Right lobe of liver (tissue), 6 donors: Measurements from ENCODE around the gene CHAF1A. TPM values are rescaled to one million over a fixed set of nuclear protein-coding genes. Genes with fewer than 3 reads are reported as not detected.
A peak's percentile ranks its signal among the peaks of the same experiment; 100 is the strongest.

Experiments used
- ATAC-seq, 4 donors: fragments of 200-7000 bp; cut with Tn5 transposase; one replicate each; pipeline ENCODE4 v1.9.1; 2020; ENCODE audit warnings: mild to moderate bottlenecking in 4 of 4, moderate library complexity in 4 of 4
- DNase-seq, 3 donors: peaks; one replicate each; pipeline ENCODE4 v3.0.0-alpha.2; 2020
- H3K27ac ChIP-seq, 3 donors: fragments of 200-600 bp; one replicate each; pipeline ENCODE4 v1.8.0; 2022
- H3K27me3 ChIP-seq, 2 donors: fragments of 200-600 bp; one replicate each; pipeline ENCODE4 v1.8.0; 2022
- H3K36me3 ChIP-seq, 4 donors: fragments of 200-600 bp; sonication (generic) in 1 of 4; one replicate each; pipeline versions ENCODE4 v1.5.1 to v1.8.0; 2017 to 2022; ENCODE audit warnings: control low read depth in 1 of 4
- H3K4me1 ChIP-seq, 4 donors: fragments of 200-600 bp; sonication (generic) in 1 of 4; one replicate each; pipeline versions ENCODE4 v1.5.1 to v1.8.0; 2017 to 2022; ENCODE audit warnings: control low read depth in 1 of 4
- H3K4me3 ChIP-seq, 3 donors: fragments of 200-600 bp; one replicate each; pipeline ENCODE4 v1.8.0; 2022
- H3K9me3 ChIP-seq, 4 donors: fragments of 200-600 bp; sonication (generic) in 1 of 4; one replicate each; pipeline versions ENCODE4 v1.5.1 to v1.8.0; 2017 to 2022; ENCODE audit warnings: control low read depth in 1 of 4
- POLR2A ChIP-seq: fragments of 450-650 bp; IDR thresholded peaks from one replicate; pipeline ENCODE4 v1.6.1; 2017; ENCODE audit warnings: antibody characterized with exemption, mild to moderate bottlenecking
- WGBS: methylation state at CpG from one replicate; pipeline ENCODE4 v1.1.6; 2018; ENCODE audit warnings: low coverage, low lambda C conversion rate; ENCODE audit not compliant: insufficient coverage; ENCODE audit errors: missing lambda C conversion rate; 5-methylcytosine and 5-hydroxymethylcytosine counted together
- intact Hi-C, 2 donors: fragments of 100-400 bp; cut with DNase I; formaldehyde crosslinking; loops; one replicate each; pipeline versions ENCODE4 v1.11.2 to v1.14.1; 2022
- total RNA-seq, 6 experiments: library from RNA; depleted of rRNA in 2 of 6; stranded (reverse); fragments of >200 nt in 2 of 6; fragmentation: NEBNext Ultra II Directional in 3 of 6; extraction: Animal tissue kit (Norgen Biotek cat#: 25700) in 3 of 6; gene quantifications; one replicate each; pipeline versions ENCODE4 v1.1.0 to v1.2.4, GENCODE V29; 2016 to 2023
- TF ChIP-seq, protein P1 (sequence below), 4 donors: fragments of 200-600 bp in 3 of 4; fragments of 450-650 bp in 1 of 4; IDR thresholded peaks; one replicate each; pipeline versions ENCODE4 v1.5.1 to v1.8.0; 2016 to 2022; ENCODE audit warnings: antibody characterized with exemption in 4 of 4, mild to moderate bottlenecking in 2 of 4
- donor health status: DM: no; HTN: yes; CAD: no.
- donor health status: DM: no; HTN: no; CAD: no.
- donor health status: DM: no; HTN: no; CAD: no.
- donor health status: DM: no; HTN: yes; CAD: no.
- donor health status: DM: no; HTN: yes; CAD: no.

CHAF1A gene
- total RNA-seq, 6 experiments from 2014 or later, result 3.1 to 9.2 (median 3.5) TPM

DNA sequence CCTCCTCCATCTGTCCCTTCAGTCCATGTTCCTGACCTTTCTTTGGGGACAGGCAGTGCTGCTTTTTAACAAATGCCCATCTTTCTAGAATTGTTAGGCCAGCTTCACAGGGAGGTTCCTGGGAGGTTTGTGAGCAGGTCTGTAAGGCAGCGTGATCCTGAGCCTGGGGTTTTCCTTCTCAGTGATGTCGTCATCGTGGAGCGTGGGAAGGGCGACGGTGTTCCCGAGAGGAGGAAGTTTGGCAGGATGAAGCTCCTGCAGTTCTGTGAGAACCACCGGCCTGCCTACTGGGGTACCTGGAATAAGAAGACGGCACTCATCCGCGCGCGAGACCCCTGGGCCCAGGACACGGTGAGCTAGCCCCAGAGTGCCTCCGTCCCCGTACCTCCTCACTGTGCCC, 26.8 kb downstream of the CHAF1A start:
- no peak for ATAC-seq
- no peaks in the 10 kb centered on the region for H3K4me1 ChIP-seq
- no peak overlapping the region for H3K27ac ChIP-seq
- whole genome bisulfite sequencing, result 98% methylated on average over 13 of the region's 16 CpGs
- TF ChIP-seq, protein P1, sequence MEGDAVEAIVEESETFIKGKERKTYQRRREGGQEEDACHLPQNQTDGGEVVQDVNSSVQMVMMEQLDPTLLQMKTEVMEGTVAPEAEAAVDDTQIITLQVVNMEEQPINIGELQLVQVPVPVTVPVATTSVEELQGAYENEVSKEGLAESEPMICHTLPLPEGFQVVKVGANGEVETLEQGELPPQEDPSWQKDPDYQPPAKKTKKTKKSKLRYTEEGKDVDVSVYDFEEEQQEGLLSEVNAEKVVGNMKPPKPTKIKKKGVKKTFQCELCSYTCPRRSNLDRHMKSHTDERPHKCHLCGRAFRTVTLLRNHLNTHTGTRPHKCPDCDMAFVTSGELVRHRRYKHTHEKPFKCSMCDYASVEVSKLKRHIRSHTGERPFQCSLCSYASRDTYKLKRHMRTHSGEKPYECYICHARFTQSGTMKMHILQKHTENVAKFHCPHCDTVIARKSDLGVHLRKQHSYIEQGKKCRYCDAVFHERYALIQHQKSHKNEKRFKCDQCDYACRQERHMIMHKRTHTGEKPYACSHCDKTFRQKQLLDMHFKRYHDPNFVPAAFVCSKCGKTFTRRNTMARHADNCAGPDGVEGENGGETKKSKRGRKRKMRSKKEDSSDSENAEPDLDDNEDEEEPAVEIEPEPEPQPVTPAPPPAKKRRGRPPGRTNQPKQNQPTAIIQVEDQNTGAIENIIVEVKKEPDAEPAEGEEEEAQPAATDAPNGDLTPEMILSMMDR (IDR thresholded peaks at IDR 0.05), result no peak
- no peak for TF ChIP-seq POLR2A
- H3K36me3 ChIP-seq, result peaks cover 0 to 5% (median 0%) of the 10 kb centered on the region in 4 donors
- intact Hi-C loops, result no loop called here
- no peaks in the 10 kb centered on the region for H3K27me3 ChIP-seq
- H3K9me3 ChIP-seq, result no peaks in the 10 kb centered on the region
- DNase-seq, result no peak
- H3K4me3 ChIP-seq, result no peak overlapping the region

DNA sequence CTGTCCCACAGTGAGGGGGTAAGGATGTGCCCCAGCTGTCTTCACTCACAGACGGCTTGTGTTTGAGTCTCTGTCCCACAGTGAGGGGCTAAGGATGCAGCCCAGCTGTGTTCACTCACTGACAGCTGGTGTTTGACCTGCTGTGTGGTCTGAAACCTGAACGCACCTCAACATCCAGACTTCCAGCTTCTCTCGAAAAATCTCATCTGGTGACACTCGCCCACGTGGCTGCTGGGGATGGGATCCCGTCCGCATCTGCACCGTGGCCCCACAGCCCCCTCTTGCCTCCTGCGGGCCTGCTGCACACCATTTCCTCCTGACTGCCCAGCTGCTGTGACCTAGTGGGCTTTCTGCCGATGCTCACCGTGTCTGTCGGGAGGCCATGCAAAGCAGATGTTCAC, 27.3 kb downstream of the CHAF1A start:
- Histone ChIP-seq H3K27me3 (no peaks in the 10 kb centered on the region), H3K9me3 (no peaks in the 10 kb centered on the region), H3K4me3 (no peak overlapping the region), H3K4me1 (no peaks in the 10 kb centered on the region), H3K36me3 (peaks cover 0 to 5% (median 0%) of the 10 kb centered on the region in 4 donors), H3K27ac (no peak overlapping the region)
- 80% methylated on average over 1 of the region's 12 CpGs for WGBS
- intact Hi-C loops, result no loop called here
- no peak for ATAC-seq
- TF ChIP-seq, protein P1 (IDR thresholded peaks at IDR 0.05), result no peak
- no peak for TF ChIP-seq POLR2A
- DNase-seq, result no peak

DNA sequence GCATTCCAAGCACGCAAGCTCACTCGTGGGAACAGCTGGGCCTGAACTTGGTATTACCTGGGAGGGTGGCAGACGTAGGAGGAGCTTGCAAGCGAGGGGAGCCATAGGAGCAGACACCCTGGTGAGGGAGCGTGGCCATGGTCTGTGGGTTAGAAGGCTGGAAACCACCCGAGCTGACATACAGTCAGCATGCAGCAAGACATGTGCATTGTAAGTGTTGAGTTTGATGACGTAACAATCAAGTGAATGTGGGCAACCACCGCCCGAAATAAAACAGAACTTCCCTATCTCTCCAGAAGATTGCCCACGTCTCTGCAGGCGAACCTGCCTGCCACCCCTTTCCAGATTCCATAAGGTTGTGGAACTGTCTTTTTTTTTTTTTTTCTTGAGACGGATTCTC, 28.3 kb downstream of the CHAF1A start:
- WGBS, result 53% methylated on average over 7 of the region's 12 CpGs

DNA sequence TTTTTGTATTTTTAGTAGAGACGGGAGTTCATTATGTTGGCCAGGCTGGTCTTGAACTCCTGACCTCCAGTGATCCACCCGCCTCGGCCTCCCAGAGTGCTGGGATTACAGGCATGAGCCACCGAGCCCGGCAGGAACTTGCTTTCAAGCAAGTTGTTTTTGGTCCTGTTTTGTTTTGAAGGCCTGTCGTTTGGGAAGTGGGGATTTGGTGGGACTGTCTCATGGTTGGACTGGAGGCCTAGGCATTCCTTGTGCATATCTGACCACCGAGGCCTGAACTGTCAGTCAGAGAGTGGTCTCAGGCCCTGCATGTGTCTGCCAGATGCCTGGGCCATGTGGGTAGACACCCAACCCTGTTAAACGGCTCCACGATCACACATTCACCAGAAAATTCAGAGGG, 28.9 kb downstream of the CHAF1A start:
- Histone ChIP-seq H3K27ac (no peak overlapping the region), H3K4me1 (no peaks in the 10 kb centered on the region), H3K36me3 (peaks cover 0 to 5% (median 0%) of the 10 kb centered on the region in 4 donors), H3K4me3 (no peak overlapping the region), H3K27me3 (no peaks in the 10 kb centered on the region), H3K9me3 (no peaks in the 10 kb centered on the region)
- WGBS, result 84% methylated on average over 6 of the region's 9 CpGs
- intact Hi-C loops, result no loop called here
- TF ChIP-seq POLR2A, result no peak
- TF ChIP-seq, protein P1 (IDR thresholded peaks at IDR 0.05), result no peak
- DNase-seq (no peak), ATAC-seq (no peak)

More for the DNA sequence above, 28.3 kb downstream of the CHAF1A start:
- H3K36me3 ChIP-seq, result peaks cover 0 to 5% (median 0%) of the 10 kb centered on the region in 4 donors
- H3K27ac ChIP-seq, result no peak overlapping the region
- no peak for DNase-seq
- ATAC-seq, result peak in 2 of 4 donors; percentile 27 to 53
- H3K4me1 ChIP-seq, result no peaks in the 10 kb centered on the region
- H3K27me3 ChIP-seq, result no peaks in the 10 kb centered on the region
- intact Hi-C loops, result no loop called here
- TF ChIP-seq POLR2A, result no peak
- TF ChIP-seq, protein P1 (IDR thresholded peaks at IDR 0.05), result no peak
- H3K9me3 ChIP-seq, result no peaks in the 10 kb centered on the region
- no peak overlapping the region for H3K4me3 ChIP-seq
